Glomerular visceral epithelial cell (primary cell): Measurements from ENCODE around the gene DEDD2.

Experiments
- DNase-seq: peaks from one replicate; pipeline ENCODE4 v3.0.0-alpha.2; 2016; ENCODE audit errors: extremely low spot score

DEDD2 gene

GRCh38 chr19:42173695-42174094, 43.8 kb downstream of the DEDD2 start:
- DNase-seq = no peak

- no peak for DNase-seq
Observed at GRCh38 chr19:42172261-42172660, 45.2 kb downstream of the DEDD2 start.

GRCh38 chr19:42170715-42171114, 46.8 kb downstream of the DEDD2 start:
- no peak for DNase-seq

GRCh38 chr19:42169486-42170413, 47.7 kb downstream of the DEDD2 start:
- DNase-seq = no peak

DNA sequence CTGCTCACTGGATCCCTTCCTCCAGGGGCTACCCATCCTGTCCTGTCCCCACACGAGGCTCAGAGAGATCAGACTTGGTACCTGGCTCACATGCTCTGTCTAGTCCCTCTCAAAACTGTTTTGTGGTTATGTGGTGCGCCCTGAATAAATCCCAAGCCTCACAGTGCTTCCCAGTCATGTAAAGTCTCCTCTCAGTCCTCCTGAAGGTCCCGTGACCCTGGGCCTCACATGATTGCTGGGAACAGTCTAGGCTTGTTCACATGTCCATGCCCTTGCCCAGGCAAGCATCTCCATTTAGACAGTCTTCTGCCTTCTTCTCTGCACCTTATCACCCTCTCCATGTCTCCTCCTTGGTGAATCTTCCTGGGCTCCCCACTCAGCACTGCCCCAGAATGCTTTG, 49.3 kb downstream of the DEDD2 start:
- no peak for DNase-seq

GRCh38 chr19:42166316-42166715, 51.2 kb downstream of the DEDD2 start:
- DNase-seq = no peak

DNA sequence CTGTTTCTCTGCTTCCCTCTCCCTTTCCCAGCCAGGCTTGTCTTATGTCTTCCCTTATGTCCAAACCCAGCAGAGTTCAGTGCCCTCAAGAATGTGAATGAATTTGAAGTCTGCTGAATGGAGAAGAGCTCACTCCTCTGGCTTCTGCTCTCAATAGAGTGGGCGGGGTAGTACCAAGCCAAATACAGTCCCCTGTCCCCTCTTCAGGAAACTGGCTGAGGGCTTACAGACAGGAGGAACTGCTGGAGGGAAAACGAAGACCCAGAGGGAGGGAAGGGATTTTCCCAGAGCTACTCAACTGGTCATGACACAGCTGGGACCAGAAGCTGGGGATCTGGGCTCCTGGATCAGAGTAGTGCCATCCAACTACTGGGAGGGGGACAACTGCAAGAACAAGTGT, 52.3 kb downstream of the DEDD2 start:
- DNase-seq = no peak

DNA sequence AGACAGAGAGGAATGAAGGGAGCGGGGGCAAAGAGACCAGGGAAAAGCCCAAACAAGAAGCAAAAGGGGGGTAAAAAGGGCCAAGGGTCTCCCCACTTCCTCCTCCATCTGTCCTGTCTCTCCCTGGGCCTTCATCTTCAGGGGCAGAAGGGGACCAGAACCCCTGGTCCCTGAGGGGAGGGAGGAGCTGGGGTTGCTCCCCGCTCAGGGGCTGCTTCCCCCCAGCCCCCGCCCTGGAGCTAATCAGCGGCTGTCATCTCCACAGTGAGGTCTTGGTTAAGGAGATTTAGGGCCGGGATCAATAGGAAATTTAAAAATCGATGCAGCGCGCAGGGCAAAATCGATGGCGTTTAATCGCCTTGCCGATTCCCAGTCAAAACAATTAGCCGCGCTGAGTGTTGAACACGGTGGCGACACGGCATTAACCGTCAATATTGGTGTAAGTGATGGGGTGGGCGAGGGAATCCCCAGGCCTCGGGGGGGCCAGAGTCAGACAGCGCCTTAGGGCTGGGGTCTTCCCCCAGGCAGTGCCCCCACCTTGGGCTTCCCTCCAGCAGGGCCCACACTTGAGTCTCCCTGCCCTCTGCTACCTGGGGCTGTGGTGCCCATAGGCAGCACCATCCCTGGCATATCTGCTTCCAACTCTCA, 55.7 kb downstream of the DEDD2 start:
- no peak for DNase-seq

DNA sequence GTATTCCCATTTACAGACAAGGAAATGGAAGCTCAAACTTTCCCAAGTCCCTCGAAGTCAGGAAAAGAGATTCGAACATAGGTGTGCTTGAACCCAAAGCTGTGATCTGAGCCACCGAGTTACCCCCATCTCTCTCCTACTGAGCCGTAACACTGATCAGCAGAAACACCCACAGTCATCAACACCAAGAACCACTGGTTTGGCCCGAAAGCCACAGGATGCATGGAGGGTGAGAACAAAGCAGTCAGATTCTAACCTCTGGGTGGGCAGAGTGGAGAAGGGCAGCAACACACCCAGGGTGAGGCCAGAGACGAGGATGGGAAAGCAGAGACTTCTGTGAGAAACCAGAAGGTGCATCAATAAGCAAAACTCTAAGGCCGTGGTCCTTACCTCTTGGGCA, 57.5 kb downstream of the DEDD2 start:
- DNase-seq = no peak

DNA sequence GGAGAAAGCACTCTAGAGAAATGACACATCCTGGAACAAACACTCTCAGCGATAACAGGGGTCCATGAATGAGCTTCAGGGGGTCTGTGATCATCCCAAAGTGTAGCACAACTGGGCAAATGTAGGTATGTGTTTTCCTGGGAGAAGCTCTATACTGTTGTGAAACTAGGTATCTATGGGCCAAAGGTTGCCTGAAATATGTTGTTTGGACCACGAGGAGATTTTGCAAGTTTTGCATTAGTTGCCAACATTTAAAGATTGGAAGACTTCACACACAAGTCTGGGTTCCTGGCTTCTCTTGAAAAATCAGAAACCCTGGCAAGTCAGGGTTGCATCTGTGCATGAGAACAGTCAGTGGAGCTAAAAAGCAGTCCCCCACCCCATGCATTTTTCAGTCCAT, 58.6 kb downstream of the DEDD2 start:
- DNase-seq = no peak

- DNase-seq = no peak
Observed at GRCh38 chr19:42156571-42156970, 60.9 kb downstream of the DEDD2 start.

- DNase-seq = no peak
Observed at GRCh38 chr19:42155796-42156195, 61.7 kb downstream of the DEDD2 start.

GRCh38 chr19:42154471-42155323, 62.8 kb downstream of the DEDD2 start:
- no peak for DNase-seq

DNA sequence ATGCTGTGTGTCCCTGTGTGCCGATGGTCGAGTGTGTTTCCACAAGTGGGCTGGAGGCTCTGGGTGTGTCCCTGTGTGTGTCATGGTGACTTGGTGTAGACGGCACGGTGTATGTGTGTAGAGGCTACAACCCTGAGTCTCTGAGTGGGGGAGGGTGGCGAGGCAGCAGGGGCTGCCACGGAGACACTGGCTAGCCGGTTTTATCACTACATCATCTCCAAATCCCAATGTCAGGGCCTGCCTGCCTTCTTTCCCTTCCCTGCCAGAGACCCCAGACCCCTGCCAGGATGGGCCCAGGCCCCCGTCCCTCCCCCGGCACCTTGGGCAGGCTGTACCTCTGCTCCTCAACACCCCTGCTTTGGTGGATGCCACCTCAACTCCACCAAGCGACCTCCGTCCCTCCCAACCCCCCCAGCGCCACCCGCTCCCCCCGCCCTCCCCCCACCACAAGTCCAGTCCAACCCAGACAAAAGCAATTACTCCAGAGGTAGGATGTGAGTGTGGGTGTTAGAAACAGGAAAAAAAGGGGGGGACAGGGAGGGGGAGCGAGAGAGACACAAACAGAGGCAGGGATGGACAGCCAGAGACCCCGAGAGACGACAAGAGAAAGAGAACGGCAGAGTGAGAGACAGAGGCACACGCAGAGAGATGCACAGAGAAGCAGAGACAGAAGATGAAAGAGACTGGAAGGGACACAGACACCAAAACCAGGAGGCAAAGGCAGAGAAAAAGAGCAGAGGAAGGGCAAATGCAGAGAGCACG, 63.6 kb downstream of the DEDD2 start:
- no peak for DNase-seq

- no peak for DNase-seq
Observed at GRCh38 chr19:42152910-42153671, 64.4 kb downstream of the DEDD2 start.

DNA sequence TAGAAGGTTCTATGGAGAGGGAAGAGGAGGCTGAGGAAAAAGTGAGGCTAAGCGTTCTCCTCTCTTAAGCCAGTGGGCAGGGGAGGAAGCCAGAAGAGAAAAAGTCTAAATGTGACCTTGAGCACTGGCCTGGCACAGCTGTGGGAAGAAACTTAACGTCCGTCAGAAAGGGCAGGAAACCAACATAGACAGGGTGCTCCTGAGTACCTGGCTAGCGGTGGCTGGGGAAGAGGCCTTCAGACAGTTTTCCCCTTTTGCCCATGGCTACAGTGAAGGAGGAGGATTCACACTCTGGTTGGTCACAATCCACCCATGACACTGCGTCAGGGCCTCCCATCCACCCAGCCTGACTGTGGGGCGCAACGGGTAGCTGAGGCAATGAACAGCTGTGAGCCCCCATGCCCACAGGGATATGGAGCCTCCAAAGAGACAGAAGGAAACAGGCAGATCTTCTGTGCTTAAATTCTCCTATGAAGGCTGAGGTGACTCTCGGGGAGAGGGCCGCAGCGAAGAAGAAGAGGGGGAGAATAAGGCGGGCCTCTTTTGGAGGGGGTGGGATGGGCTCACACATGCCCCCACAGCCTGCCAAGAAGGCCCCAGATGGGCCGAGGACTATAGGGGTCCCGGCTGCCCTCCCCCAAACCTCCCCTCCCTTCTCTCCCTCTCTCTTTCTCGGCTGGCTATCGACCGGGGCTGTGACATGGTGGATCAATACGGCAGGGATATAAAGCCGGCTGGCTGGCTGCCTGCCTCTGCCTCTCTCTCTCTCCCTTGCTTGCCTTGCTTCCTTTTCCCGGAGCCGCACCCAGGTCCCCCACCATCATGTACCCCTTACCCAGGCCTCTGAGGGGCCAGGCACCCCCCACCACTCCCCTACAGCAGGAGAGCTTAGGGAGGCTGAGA, 65.4 kb downstream of the DEDD2 start:
- DNase-seq = no peak

- DNase-seq = no peak
Observed at GRCh38 chr19:42150911-42151361, 66.5 kb downstream of the DEDD2 start.

DNA sequence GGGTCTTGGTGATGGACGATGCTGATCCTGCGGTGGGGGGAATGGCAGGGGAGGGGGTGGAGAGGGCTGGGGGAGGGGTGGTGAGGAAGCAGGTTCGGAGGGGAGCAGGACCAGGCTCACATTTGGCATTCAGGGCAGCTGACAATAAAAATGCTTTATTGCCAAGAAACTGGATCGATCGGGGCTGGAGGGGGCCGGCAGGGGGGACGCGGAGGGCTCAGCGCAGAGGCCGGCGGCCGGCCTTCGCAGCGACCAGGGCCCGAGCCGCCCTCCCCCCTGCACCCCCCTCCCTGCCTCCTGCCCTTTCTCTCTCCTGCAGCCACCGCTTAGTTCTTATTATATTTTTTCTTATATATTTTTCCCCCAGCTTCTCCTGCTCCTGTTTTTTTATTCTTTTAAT, 67.1 kb downstream of the DEDD2 start:
- no peak for DNase-seq

DNA sequence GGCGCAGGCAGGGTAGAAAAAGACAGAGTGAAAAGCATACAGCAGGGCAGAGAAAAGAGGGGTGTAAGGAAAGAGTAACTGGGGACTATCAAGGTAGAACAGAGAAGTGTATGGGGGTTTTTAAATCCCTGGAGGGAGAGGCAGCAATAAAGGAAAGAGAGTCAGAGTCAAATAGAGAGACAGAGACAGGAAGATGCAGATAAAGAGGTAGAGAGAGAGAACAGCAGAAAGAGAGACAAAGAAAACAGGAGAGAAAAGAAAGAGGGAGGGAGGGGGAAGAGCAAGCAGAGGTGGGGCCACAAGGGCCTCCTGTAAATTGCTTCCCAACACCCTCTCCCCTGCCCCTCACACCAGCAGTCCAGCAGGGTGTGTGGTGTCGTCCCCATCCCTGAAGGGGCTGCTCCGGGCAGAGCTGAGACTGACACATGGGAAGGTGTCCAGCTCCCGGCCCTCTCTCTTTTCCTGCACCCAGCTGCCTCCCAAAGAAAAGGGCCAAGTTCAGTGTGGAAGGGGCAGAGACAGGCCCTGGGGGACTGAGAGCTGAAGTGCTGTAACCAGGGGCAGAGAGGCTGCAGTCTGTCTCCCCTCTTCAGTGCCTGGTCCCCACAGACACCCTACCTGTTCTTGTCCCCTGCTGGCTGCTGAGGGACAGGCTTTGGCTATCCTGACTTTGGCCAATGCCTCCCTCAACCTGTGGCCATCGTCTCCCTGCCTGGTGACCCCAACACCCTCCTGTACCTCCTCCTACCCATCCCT, 67.9 kb downstream of the DEDD2 start:
- DNase-seq = no peak
